GM19328 (cell line): ENCODE data around the gene CGB2.
"Not testable (repeated sequence)": the region's sequence is repeated elsewhere in the genome, so short reads cannot be mapped to it uniquely, and the experiment has no call there.

Experiments used
- ATAC-seq: cut with Tn5 transposase; IDR thresholded peaks from one replicate; pipeline ENCODE4 v1.9.1; 2021; ENCODE audit warnings: mild to moderate bottlenecking, moderate library complexity; ENCODE audit not compliant: unreplicated experiment

The CGB2 gene

DNA sequence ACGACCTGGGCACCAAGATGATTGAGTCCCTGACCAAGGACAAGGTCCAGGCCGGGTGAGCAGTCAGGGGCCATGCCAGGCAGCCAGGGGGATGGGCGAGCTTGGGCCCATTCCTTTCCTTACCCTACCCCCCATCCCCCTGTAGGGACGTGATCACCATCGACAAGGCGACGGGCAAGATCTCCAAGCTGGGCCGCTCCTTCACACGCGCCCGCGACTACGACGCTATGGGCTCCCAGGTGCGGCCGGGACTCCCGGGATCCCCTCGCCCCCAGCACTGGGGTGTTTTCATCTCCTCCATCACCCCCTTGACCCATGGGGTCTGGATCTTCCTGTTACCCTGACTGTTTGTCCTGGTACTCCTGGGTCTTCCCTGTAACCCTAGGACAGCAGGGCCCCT, 21.9 kb upstream of the CGB2 start:
- no peak for ATAC-seq

GRCh38 chr19:49010453-49010852, 21.2 kb upstream of the CGB2 start:
- no peak for ATAC-seq

GRCh38 chr19:49011194-49011593, 20.5 kb upstream of the CGB2 start:
- no peak for ATAC-seq

DNA sequence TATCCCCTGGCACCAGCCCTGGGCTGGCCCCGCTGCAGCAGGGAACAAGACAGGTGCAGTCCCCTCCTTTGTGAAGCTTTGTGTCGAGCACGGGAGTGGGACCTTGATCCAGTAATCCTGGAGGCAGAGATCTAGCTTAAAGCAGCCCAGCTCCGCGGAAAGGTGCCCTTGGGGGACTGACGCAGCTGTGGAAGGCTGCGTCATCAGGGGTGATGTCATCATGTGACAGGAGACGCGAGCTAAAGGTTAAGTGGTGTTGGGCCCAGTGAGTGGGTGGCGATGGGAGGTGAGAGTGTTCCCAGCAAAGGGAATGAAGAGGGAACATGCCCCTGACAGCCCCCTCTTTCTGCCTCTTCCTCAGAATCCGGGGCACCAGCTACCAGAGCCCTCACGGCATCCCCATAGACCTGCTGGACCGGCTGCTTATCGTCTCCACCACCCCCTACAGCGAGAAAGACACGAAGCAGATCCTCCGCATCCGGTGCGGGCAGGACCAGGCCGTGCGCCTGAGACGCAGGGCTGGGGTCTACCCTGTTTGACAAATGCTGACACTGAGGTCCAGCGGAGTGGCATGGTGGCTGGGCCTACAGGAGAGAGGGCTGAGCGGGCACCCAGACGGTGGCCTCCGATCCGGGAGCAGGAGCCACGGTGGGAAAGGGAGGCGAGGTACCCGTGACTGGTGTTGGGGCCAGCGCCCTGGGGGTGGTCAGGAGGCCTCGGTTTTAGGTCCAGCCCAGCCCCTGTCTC, 17.4 kb upstream of the CGB2 start:
- ATAC-seq = no peak

DNA sequence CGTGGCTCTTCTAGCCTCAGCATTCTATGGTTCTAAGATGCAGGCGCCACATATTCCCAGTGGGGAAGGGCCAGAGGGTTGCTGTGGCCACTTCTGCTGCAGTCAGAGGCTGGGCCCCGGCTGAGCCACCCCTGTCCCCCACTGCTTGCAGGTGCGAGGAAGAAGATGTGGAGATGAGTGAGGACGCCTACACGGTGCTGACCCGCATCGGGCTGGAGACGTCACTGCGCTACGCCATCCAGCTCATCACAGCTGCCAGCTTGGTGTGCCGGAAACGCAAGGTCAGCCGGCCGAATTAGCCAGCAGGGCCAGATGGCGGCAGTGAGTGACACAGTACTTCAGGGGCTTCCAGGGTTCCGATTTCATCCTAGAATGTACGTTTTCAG, 16.8 kb upstream of the CGB2 start:
- ATAC-seq = no peak

DNA sequence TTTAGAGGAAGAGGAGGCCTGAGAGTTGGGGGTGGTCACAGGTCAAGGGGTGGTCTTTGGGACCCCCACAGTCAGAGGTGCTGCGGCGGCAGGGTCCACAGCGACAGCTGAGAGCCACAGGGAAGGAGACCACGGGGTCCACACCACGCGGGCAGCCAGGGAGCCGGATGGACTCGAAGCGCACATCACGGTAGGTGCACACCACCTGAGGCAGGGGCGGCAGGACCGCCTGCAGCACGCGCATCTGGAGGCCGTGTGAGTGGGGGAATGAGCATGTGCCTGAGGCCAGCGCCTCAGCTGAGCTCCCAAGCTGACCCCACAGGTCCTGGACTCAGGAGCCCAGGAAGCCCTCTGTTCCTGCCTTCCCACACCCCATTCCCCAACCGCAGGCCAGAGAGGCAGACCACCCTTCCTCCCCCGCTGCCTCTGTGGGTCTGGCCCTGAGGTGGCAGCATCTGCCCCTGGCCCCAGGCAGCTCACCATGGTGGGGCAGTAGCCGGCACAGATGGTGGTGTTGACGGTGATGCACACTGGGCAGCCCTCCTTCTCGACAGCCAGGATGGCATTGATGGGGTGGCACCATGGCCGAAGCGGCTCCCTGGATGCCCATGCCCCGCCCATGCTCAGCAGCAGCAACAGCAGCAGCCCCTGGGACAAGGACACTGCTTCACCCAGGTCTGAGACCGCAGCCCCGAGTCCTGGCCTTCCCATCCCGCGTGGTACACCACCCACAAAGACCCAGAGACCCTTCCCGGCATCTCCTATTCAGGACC, 15.4 kb upstream of the CGB2 start:
- ATAC-seq = no peak

DNA sequence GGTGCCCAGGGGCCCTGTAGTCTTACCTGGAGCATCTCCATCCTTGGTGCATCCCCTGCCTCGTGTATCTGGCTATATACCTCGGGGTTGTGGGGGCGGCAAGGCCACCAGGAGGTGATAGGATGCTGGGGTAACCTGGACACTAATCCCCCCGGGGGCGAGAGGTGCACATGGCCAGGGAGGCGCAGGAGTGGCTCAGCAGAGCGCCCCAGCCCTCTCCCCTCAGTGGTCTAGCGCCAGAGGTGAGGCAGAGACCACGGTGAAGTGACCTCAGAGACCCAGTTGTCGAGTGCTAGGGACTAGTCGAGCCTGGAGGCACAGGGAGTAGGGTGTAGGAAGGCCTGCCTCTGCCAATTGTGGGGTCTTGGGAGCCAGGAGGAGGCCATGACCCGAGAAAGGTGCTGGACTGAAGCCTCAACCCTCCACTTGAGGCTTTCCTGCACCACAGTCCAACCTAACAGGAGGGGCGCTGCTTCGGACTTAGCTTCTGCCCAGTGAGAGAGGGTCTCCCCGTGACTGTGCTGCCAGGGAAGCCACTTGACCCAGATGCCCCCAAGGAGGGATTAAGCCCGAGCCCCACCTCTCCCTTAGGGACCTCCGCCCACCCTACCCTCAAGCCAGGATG, 14.5 kb upstream of the CGB2 start, which contains the start of gene LHB:
LHB (minus strand) TSS at position 51 of the 625 bp plus-strand sequence; CDS start at position 41, 10 bp downstream.
- ATAC-seq = no peak

- no peak for ATAC-seq
Observed at GRCh38 chr19:49017666-49018351, 13.9 kb upstream of the CGB2 start.

DNA sequence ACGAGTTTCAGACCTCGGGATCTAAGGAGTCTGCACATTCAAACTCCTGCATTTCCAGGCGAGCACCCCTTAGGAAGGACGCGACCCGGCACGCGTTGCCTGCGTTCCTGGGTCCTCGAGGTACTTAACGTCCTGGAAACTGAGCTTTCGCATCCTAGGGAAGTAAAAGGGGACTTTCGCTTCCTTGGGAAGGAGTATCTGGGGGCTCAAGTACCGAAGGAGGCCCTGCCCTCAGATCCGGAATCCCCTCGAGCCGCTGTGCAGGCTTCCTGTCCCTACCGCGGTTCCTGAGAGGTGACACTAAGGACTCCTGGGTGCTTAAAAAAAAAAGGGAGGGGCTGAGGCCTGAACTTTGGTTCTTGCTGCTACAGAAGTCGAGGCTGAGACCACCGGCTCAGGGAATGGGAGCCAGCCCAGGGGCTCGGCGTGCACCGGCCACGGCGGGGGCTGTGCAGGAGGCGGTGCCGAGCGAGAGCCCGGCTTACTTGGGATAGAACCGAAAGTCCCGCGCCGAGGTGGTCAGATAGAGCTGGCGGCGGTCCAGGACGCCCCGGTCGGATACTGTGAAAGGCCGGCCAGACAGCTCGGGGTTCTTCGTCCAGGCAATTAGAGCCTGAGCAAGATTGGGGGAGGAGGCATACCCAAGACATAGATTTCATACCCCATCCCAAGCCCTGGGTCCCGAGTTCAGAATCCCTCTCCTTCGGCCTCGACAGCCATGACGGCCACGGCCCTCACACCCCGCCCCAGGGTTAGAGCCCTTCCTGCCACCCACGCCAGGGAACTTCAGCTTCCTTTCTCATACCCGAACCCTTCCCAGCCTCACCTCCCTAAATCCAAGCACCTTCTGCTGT, 13.1 kb upstream of the CGB2 start:
- ATAC-seq = not testable (repeated sequence)

DNA sequence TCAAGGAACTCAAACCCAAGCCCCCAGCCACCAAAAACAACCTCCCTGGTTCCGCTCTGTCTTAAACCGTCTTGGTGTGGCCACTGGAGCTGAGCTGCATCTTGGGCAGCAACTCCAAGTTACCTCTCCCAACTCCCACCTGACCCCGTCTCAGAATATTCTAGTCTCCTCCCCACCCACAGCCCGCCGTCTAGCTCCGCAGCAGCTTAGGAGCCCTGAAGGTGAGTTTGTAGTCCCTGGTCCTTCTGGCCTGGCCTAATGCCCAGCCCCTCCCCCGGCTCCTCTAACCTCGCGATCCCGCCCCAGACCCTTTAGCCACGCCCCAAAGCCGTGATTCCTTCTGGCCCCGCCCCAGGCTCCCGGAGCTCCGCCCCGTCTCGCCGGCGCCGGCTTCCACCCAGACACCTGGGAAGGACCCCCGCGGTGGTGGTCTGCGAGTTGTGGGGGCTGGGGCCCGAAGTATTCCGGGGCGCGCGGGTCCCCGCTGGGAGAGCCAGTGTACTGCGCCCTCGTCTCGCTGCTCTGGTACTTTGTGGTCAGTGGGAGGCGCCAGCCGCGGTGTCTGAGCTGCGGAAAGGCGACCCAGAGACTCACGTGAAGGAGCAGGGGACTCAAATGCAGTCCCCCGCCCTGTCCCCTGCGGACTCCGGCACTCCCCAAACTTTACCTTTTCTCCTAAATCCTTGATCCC, 12.3 kb upstream of the CGB2 start:
- ATAC-seq = no peak

DNA sequence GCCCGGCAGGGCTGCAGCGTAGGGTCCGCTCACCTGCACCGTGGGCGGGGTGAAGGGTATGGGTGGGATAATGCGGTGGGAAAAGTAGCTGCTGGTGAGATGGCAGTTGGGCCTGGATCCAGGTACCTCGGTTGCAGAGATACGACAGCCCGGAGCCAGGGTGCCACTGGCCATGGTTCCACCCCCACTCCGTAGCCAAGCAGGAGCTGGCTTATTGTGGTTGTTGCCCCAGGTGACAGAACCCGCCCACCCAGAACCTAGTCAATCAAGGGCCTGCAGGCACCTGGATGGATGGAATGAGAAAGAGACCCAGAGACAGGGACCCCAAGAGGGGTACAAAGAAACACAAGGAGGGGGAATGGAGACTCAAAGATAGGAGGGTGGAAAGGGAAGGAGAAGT, 11.3 kb upstream of the CGB2 start:
- ATAC-seq = no peak

DNA sequence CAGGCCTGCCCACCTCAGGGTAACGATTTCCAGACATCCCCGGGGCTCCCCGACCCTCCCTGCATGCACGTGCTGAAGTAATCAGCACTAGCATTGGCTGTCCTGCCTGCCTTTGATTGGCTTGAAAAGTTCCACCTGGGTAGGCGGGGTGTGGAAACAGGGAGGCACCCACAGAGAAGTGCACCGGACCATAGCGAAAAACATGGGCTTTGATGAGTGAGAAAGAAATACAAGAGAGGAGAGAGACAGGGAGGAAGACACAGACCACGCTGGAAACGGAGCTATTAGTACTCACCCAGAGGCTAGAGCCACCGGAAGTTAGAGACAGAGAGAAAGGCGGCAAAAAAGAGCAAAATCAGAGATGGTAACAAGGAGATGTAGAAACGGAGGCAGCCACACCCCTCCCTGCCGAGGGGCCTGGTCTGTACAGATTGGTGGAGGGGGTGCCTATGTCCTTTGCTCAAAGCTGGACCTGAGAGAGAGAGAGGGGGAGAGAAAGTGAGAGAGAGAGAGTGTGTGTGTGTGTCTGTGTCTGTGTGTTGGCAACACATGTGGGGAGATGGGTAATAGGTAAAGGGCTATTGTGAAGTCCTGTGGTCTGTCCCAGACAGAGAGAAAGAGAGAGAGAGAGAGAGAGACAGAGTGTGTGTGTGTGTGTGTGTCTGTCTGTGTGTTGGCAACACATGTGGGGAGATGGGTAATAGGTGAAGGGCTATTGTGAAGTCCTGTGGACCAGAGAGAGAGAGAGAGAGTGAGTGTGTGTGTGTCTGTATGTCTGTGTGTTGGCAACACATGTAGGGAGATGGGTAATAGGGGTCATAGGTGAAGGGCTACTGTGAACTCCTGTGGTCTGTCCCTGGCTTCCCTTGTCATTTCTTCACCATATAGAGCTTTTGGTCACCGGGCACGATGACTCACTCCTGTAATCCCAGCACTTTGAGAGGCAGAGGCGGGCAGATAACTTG, 10.5 kb upstream of the CGB2 start:
- ATAC-seq = no peak

DNA sequence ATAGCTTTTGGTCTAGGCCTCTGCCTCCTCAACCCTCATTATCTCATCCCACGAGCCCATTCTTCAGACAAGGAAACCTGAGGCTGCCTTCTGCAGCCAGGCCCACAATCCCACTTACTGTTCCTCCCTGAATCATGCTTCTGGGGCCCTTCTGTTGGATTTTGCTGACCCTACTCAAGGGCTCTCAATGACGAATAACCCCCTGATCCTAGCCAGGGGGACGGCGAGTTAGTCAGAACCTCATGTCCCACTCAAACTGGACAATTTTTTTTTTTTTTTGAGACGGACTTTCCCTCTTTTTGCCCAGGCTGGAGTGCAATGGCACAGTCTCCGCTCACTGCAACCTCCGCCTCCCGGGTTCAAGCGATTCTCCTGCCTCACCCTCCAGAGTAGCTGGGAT, 9.6 kb upstream of the CGB2 start:
- no peak for ATAC-seq

GRCh38 chr19:49024233-49024632, 7.5 kb upstream of the CGB2 start, which contains the start of gene CGB3:
Gene CGB3 (minus strand): TSS chr19:49024333. CDS start chr19:49023971, 362 bp downstream.
- ATAC-seq = not testable (repeated sequence)

- not testable (repeated sequence) for ATAC-seq
Observed at GRCh38 chr19:49025088-49025487, 6.6 kb upstream of the CGB2 start.

DNA sequence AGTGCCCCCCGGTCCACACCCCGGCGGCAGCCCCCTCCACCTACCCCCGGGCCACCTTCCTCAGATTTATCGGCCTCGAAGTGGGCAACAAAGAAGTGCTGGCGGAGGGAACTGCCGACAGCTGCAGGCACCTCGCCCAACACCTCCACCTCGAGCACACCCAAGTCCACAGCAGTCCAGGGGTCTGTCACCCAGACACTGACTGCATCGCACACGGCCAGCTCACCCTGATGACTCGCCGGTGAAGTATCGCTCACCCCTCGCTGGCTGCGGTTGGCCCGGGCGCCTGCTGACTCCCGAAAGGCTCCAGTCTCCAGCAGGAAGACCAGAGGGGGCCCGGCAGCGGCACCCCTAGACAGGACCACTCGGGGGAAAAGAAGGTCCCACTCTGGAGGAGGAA, 6.1 kb upstream of the CGB2 start:
- ATAC-seq = not testable (repeated sequence)

DNA sequence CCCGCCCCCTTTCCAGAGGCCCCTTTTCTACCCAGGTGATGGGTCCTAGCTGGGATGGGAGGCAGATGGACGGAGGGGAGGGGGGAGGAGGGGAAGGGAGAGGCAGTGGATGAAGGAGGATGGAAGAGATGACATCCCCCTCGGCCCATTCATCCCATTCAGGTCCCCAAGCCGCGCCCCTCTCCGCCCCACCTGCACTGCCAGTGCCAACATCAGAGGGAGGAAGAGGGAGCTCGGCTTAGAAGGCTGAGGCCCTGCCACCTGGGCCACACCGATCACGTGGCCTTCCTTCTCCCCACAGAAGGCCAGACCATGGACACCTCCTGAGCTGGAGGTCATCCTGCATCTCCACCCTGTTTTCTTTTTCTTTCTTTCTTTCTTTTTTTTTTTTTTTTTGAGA, 3.0 kb upstream of the CGB2 start:
- ATAC-seq = not testable (repeated sequence)

DNA sequence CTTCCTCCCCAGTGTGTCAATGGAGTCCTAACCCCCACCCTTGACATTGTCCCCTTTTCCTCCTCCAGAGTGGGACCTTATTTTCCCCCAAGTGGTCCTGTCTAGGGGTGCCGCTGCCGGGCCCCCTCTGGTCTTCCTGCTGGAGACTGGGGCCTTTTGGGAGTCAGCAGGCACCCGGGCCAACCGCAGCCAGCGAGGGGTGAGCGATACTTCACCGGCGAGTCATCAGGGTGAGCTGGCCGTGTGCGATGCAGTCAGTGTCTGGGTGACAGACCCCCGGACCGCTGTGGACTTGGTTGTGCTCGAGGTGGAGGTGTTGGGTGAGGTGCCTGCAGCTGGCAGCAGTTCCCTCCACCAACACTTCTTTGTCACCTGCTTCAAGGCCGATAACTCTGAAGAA, 1.9 kb upstream of the CGB2 start:
- not testable (repeated sequence) for ATAC-seq
